CD4-positive, CD25-positive, alpha-beta regulatory T cell (primary cell): Measurements from ENCODE around the gene OPTC. TPM values are rescaled to one million over a fixed set of nuclear protein-coding genes. Genes with fewer than 3 reads are reported as not detected.

Experiments used
- ATAC-seq, 2 donors: fragments of 150-1000 bp; cut with Tn5 transposase; one replicate each; pipeline ENCODE4 v1.10.0; 2021; ENCODE audit warnings: low read depth in 2 of 2, moderate number of reproducible peaks in 2 of 2, moderate library complexity in 1 of 2
- DNase-seq, 3 donors: peaks; one replicate each; pipeline versions ENCODE4 v3.0.0 to v3.0.0-alpha.2; 2012 to 2022; ENCODE audit warnings: mixed read lengths in 1 of 3
- H3K27ac ChIP-seq: one replicate; pipeline ENCODE4 v1.7.0; 2013; ENCODE audit warnings: mild to moderate bottlenecking, low read length; ENCODE audit not compliant: insufficient read depth, poor library complexity, severe bottlenecking
- H3K27me3 ChIP-seq: one replicate; pipeline ENCODE4 v1.7.0; 2013; ENCODE audit warnings: low read length; ENCODE audit not compliant: control insufficient read depth, insufficient read depth
- H3K36me3 ChIP-seq: one replicate; pipeline ENCODE4 v1.7.0; 2013; ENCODE audit warnings: mild to moderate bottlenecking, low read length, moderate library complexity; ENCODE audit not compliant: control insufficient read depth, insufficient read depth
- H3K4me1 ChIP-seq: 2 replicates; pipeline ENCODE4 v1.7.0; 2013; ENCODE audit warnings: mild to moderate bottlenecking, low read length; ENCODE audit not compliant: insufficient read depth, control insufficient read depth, poor library complexity, severe bottlenecking
- H3K4me3 ChIP-seq: one replicate; pipeline ENCODE4 v1.7.0; 2013; ENCODE audit warnings: low read depth, mild to moderate bottlenecking, low read length, moderate library complexity
- H3K9me3 ChIP-seq, 2 experiments: 1 replicate in 1 of 2; 2 replicates in 1 of 2; pipeline ENCODE4 v1.7.0; 2013; ENCODE audit warnings: low read length in 2 of 2, mild to moderate bottlenecking in 1 of 2, moderate library complexity in 1 of 2; ENCODE audit not compliant: control insufficient read depth in 2 of 2
- H3K27ac Mint-ChIP-seq, 3 donors: one replicate each; pipeline ENCODE4 v1.8.0; 2020 to 2022; ENCODE audit warnings: mild to moderate bottlenecking in 3 of 3, mixed read lengths in 3 of 3, moderate library complexity in 2 of 3
- H3K27me3 Mint-ChIP-seq: one replicate; pipeline ENCODE4 v1.8.0; 2022; ENCODE audit warnings: mild to moderate bottlenecking, mixed read lengths
- H3K36me3 Mint-ChIP-seq: one replicate; pipeline ENCODE4 v1.8.0; 2020; ENCODE audit warnings: mixed read lengths
- H3K4me1 Mint-ChIP-seq, 4 donors: one replicate each; pipeline ENCODE4 v1.8.0; 2020 to 2022; ENCODE audit warnings: mixed read lengths in 4 of 4, mild to moderate bottlenecking in 1 of 4
- H3K4me3 Mint-ChIP-seq, 4 donors: one replicate each; pipeline ENCODE4 v1.8.0; 2020 to 2022; ENCODE audit warnings: mild to moderate bottlenecking in 4 of 4, mixed read lengths in 4 of 4, moderate library complexity in 3 of 4
- H3K9me3 Mint-ChIP-seq, 7 donors: one replicate each; pipeline ENCODE4 v1.8.0; 2020 to 2022; ENCODE audit warnings: mixed read lengths in 7 of 7, mild to moderate bottlenecking in 3 of 7, moderate library complexity in 2 of 7
- polyA plus RNA-seq, 4 donors: library from polyadenylated mRNA; unstranded; fragments of 300-500 nt; fragmentation: Illumina TruSeq; gene quantifications; one replicate each; pipeline ENCODE4 v1.2.3, GENCODE V29; 2021
- total RNA-seq: library from RNA; stranded (reverse); gene quantifications from one replicate; pipeline ENCODE4 v1.2.3, GENCODE V29; 2022

OPTC gene
- total and polyA plus RNA-seq, 5 donors from 2014 or later: not detected

DNA sequence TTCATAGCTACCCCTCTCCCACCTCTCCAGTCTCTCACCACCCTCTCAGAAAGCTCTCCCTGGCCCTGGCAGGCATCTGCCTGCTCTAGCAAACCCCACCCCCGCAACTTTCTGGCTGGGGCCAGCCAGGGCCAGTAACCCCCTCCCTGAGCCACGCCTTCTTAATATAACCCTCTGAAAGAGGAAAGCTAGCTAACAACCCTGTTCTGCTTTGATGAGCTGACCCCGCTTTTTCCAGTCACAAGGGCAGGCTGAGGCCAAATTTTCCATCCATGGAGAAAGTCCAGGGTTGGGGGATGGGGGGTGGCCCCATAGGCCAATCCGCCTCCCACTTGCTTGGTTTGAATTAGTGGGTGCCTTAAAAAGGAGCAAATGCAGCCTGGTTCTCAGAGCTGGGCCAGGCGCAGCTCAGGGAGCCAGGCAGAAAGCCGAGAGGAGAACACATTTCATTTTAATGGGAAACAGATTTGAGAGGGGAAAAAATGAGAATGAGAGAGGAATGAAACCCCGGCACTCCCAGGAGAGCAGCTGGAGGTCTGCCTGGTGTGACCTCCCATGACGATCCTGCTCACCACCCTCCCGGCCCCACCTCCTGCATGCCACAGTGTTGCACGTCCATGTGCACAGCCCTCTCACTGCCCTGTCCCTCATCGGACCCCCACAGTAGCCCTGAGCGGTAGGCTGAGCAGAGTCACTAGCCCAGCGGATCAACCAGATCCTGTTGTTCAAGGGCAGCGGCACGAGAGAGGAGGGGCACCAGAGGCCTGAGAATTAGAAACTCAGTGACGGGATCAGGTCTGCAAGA is 62.3 kb downstream of the OPTC start:
- Mint-ChIP-seq H3K27ac (no peak overlapping the region), H3K4me3 (no peak overlapping the region)
- no peak overlapping the region for H3K27ac ChIP-seq

DNA sequence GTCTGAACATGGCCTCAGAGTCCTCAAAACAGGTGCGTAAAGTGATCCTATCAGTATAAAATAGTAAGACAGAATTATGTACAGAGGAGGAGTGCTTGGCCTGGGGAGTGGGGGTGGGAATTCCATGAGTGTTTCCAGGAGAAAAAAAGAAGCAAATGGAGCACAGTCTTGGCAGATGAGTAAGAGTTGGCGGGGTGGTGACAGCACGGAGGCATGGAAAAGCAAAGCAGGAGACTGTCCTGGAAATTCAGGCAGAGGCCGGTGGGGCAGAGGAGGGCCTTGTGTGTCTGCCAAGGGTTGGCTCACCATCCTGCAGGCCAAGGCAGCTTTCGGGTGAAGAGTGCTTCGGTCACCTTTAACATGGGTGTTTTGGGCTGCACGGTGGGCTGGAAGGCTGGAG is 63.4 kb downstream of the OPTC start:
- Mint-ChIP-seq H3K27ac (no peak overlapping the region), H3K36me3 (no peaks in the 10 kb centered on the region), H3K4me3 (no peak overlapping the region), H3K9me3 (peaks cover 0 to 1% (median 0%) of the 10 kb centered on the region in 7 donors), H3K4me1 (peaks cover 0 to 4% (median under 1%) of the 10 kb centered on the region in 4 donors), H3K27me3 (peaks cover 39% of the 10 kb centered on the region)
- H3K27ac ChIP-seq: no peak overlapping the region
- no peaks in the 10 kb centered on the region for H3K4me1 ChIP-seq
- no peaks in the 10 kb centered on the region for H3K9me3 ChIP-seq
- H3K4me3 ChIP-seq: no peak overlapping the region
- DNase-seq (no peak), ATAC-seq (no peak)
- peaks cover 1% of the 10 kb centered on the region for H3K27me3 ChIP-seq
- no peaks in the 10 kb centered on the region for H3K36me3 ChIP-seq

More for the DNA sequence above, 62.3 kb downstream of the OPTC start:
- Mint-ChIP-seq H3K27me3 (peaks cover 47% of the 10 kb centered on the region), H3K36me3 (no peaks in the 10 kb centered on the region), H3K4me1 (peaks cover 0 to 4% (median under 1%) of the 10 kb centered on the region in 4 donors), H3K9me3 (peaks cover 0 to 1% (median 0%) of the 10 kb centered on the region in 7 donors)
- no peaks in the 10 kb centered on the region for H3K36me3 ChIP-seq
- no peaks in the 10 kb centered on the region for H3K4me1 ChIP-seq
- ATAC-seq (no peak), DNase-seq (no peak)
- no peaks in the 10 kb centered on the region for H3K9me3 ChIP-seq
- H3K4me3 ChIP-seq: no peak overlapping the region
- H3K27me3 ChIP-seq: peaks cover 1% of the 10 kb centered on the region

DNA sequence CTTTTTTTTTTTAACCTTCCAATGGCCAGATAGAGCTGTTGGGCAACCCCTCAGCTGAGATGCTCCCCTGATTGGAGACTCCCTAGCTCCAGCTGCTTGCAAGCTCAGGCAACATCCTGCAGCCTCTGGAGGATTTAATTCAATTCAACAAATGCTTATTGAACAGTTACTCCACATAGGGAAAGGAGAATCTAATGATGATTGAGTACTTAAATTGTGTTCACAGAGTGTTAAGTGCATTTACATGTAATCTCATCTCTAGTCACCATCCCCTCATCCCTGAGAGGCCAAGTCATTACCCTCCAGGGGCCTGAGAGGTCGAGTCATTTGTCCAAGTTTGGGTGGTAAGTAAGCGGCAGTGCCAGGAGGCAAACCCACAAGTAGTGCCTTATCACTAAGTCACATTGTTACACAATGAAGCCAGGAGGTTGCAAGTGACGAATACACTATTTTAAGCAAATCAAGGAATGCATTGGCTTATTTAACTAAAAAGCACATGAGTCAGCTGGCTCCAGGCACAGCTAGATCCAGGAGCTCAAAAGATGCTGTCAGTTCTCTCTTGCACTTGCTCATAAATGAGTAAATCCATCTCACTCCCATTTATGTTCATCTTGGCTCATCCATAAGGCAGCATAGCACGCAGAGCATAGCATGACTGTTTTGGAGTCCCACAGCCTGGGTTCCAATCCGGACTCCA is 64.3 kb downstream of the OPTC start:
- no peaks in the 10 kb centered on the region for H3K9me3 ChIP-seq
- no peak overlapping the region for H3K27ac ChIP-seq
- Mint-ChIP-seq H3K9me3 (peaks cover 0 to 2% (median 0%) of the 10 kb centered on the region in 7 donors), H3K27ac (no peak overlapping the region), H3K4me1 (peaks cover 0 to 4% (median under 1%) of the 10 kb centered on the region in 4 donors), H3K4me3 (no peak overlapping the region), H3K36me3 (no peaks in the 10 kb centered on the region), H3K27me3 (peaks cover 31% of the 10 kb centered on the region)
- no peak for DNase-seq
- H3K4me1 ChIP-seq: no peaks in the 10 kb centered on the region
- ATAC-seq: no peak
- no peaks in the 10 kb centered on the region for H3K36me3 ChIP-seq
- no peak overlapping the region for H3K4me3 ChIP-seq
- peaks cover 1% of the 10 kb centered on the region for H3K27me3 ChIP-seq

Other genes with a start within 250 kb of the OPTC start
- 1,002 TPM for gene BTG2, start 188.6 kb upstream of the OPTC start, total RNA-seq
- 100 to 1,000 TPM; 153 to 176 (median 165) TPM for gene BTG2, start 188.6 kb upstream of the OPTC start, polyA plus RNA-seq
- gene FMOD, start 143.0 kb upstream of the OPTC start, total RNA-seq: not detected
- gene FMOD, start 143.0 kb upstream of the OPTC start, polyA plus RNA-seq: not detected
- not detected for gene PRELP, start 18.3 kb upstream of the OPTC start, total RNA-seq
- not detected for gene PRELP, start 18.3 kb upstream of the OPTC start, polyA plus RNA-seq
- 149 TPM for gene ATP2B4, start 132.7 kb downstream of the OPTC start, total RNA-seq
- gene ATP2B4, start 132.7 kb downstream of the OPTC start, polyA plus RNA-seq: 10 to 100 TPM; 25.8 to 39.6 (median 31.7) TPM